BE2C (cell line): ENCODE measurements around the gene RIIAD1. TPM values are rescaled to one million over a fixed set of nuclear protein-coding genes. Genes with fewer than 3 reads are reported as not detected.
A peak's percentile ranks its signal among the peaks of the same experiment; 100 is the strongest.
"Not testable (repeated sequence)": the region's sequence is repeated elsewhere in the genome, so short reads cannot be mapped to it uniquely, and the experiment has no call there.

Experiments used
- DNase-seq: peaks from one replicate; pipeline ENCODE4 v3.0.0-alpha.2; 2020
- H3K27me3 ChIP-seq: fragments of 250-450 bp; sonication (Bioruptor Pico); 2 replicates; pipeline ENCODE4 v1.5.1; 2020; ENCODE audit warnings: mild to moderate bottlenecking
- H3K36me3 ChIP-seq: fragments of 250-450 bp; sonication (Bioruptor Pico); 2 replicates; pipeline ENCODE4 v1.5.1; 2020; ENCODE audit warnings: mild to moderate bottlenecking
- H3K4me1 ChIP-seq: fragments of 250-450 bp; sonication (Bioruptor Pico); 2 replicates; pipeline ENCODE4 v1.5.1; 2020
- H3K4me3 ChIP-seq: 2 replicates; pipeline ENCODE4 v1.5.1; 2011; ENCODE audit warnings: low read depth, low read length
- H3K9me3 ChIP-seq: fragments of 250-450 bp; sonication (Bioruptor Pico); 2 replicates; pipeline ENCODE4 v1.5.1; 2020
- CTCF ChIP-seq: IDR thresholded peaks from 2 replicates; pipeline ENCODE4 v1.5.1; 2012; ENCODE audit warnings: mild to moderate bottlenecking, low read depth, low read length
- polyA plus RNA-seq: library from polyadenylated mRNA; unstranded; fragments of >200 nt; gene quantifications from one replicate; pipeline ENCODE4 v1.2.1, GENCODE V29; 2012; ENCODE audit warnings: low read depth, missing spikeins; ENCODE audit not compliant: insufficient read length, insufficient read depth

Gene RIIAD1, protein sequence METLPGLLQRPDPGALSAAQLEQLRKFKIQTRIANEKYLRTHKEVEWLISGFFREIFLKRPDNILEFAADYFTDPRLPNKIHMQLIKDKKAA
- polyA plus RNA-seq: 7.4 TPM

- H3K4me1 ChIP-seq: peaks cover 31% of the 10 kb centered on the region
- peak; percentile 67 for DNase-seq
- no peak for TF ChIP-seq CTCF
- H3K9me3 ChIP-seq: no peaks in the 10 kb centered on the region; the same call in 1 of the 2 replicates
- no peaks in the 10 kb centered on the region for H3K36me3 ChIP-seq
- no peaks in the 10 kb centered on the region for H3K27me3 ChIP-seq
- H3K4me3 ChIP-seq: peak within 1 kb of the TSS; percentile 61
Measured at GRCh38 chr1:151720974-151721787, at the start of gene RIIAD1. Gene RIIAD1 (plus strand): TSS chr1:151721522. CDS start chr1:151721537, 15 bp downstream.

GRCh38 chr1:151673407-151673806 is 47.9 kb upstream of the RIIAD1 start:
- no peaks in the 10 kb centered on the region for H3K27me3 ChIP-seq
- H3K9me3 ChIP-seq: no peaks in the 10 kb centered on the region
- H3K4me1 ChIP-seq: no peaks in the 10 kb centered on the region
- H3K4me3 ChIP-seq: no peak overlapping the region
- no peak for DNase-seq
- H3K36me3 ChIP-seq: peaks cover 17% of the 10 kb centered on the region
- TF ChIP-seq CTCF: no peak

DNA sequence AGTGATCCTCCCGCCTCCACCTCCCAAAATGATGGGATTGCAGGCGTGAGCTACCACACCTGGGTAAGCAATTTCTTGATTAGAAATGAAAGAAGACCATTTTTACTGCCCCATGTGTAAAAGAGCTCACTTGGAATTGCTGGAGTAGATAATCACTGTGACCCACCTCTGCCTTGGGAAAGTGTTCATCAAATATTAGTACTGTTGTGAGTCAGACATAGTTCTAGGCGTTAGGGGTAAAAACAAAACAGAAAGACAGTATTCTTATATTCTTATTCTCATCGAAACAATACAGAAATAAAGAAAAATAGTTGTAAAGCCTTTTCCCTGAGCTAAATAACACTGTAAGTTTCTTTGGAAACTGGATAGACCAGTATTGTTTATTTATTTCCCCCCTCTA is 40.9 kb upstream of the RIIAD1 start:
- H3K27me3 ChIP-seq: no peaks in the 10 kb centered on the region
- DNase-seq: no peak

GRCh38 chr1:151680826-151681225 is 40.5 kb upstream of the RIIAD1 start:
- Histone ChIP-seq H3K27me3 (no peaks in the 10 kb centered on the region), H3K9me3 (no peaks in the 10 kb centered on the region), H3K4me3 (no peak overlapping the region), H3K4me1 (no peaks in the 10 kb centered on the region), H3K36me3 (peaks cover 9% of the 10 kb centered on the region)
- no peak for TF ChIP-seq CTCF
- no peak for DNase-seq

More for the DNA sequence above, 40.9 kb upstream of the RIIAD1 start:
- H3K4me1 ChIP-seq: no peaks in the 10 kb centered on the region
- TF ChIP-seq CTCF: no peak
- H3K4me3 ChIP-seq: no peak overlapping the region
- peaks cover 9% of the 10 kb centered on the region for H3K36me3 ChIP-seq
- H3K9me3 ChIP-seq: no peaks in the 10 kb centered on the region

- H3K4me1 ChIP-seq: no peaks in the 10 kb centered on the region
- TF ChIP-seq CTCF: no peak
- no peak overlapping the region for H3K4me3 ChIP-seq
- H3K9me3 ChIP-seq: no peaks in the 10 kb centered on the region
- no peak for DNase-seq
- H3K36me3 ChIP-seq: peaks cover 15% of the 10 kb centered on the region
- no peaks in the 10 kb centered on the region for H3K27me3 ChIP-seq
Measured at GRCh38 chr1:151681923-151682322, 39.4 kb upstream of the RIIAD1 start.

DNA sequence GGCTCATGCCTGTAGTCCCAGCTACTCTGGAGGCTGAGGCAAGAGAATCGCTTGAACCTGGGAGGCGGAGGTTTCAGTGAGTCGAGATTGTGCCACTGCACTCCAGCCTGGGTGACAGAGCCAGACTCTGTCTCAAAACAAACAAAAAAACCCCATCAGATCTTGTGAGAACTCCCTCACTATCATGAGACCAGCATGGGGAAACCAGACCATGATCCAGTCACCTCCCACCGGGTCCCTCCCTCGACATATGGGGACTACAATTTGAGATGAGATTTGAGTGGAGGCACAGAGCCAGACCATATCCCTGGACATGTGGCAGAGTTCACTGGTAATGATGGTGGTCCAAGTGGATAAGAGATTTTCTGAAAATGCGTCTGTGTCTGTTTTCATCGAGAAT is 38.4 kb upstream of the RIIAD1 start:
- DNase-seq, H3K4me1 ChIP-seq, H3K9me3 ChIP-seq, H3K27me3 ChIP-seq, H3K4me3 ChIP-seq: not testable (repeated sequence)
- peaks cover 14% of the 10 kb centered on the region for H3K36me3 ChIP-seq
